Globus pallidus (tissue), 1 donor: ENCODE data around the gene RGPD5.
"Not testable (repeated sequence)": the region's sequence is repeated elsewhere in the genome, so short reads cannot be mapped to it uniquely, and the experiment has no call there.

Experiments used
- DNase-seq: peaks from one replicate; pipeline ENCODE4 v3.0.0-alpha.2; 2015; ENCODE audit warnings: low spot score

RGPD5 gene

DNA sequence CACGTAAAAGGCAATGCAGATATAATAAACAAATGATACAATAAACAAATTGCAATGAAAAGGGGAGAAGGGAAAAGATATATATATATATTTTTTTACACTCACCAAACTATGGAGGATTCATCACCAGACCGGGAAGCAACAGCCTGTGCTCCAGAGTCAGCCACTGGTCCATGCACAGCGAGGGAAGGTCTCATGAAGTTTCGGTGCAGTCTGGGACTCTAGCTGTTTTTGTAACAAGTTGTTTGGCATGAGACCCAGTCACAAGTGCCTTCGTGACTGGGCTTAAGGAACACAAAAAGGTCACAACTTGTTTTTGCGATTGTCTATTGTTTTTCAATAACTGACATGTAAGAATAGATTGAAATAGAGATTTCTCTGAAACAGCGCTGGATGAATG, 99.6 kb downstream of the RGPD5 start:
- not testable (repeated sequence) for DNase-seq

DNA sequence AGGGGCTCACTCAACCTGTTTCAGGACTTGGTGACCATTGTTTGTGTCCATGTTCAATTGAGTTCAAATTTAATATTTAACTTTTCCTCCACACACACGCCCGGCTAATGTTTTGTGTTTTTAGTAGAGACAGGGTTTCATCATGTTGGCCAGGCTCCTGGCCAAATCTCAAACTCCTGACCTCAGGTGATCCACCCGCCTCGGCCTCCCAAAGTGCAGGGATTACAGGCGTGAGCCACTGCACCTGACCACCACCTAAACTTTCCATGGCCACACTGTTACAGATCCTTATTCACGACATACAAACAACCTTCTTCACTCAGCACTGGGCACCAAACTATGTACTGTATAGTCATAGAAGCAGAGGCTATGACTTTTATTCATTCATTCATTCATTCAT, 100.0 kb downstream of the RGPD5 start:
- not testable (repeated sequence) for DNase-seq

DNA sequence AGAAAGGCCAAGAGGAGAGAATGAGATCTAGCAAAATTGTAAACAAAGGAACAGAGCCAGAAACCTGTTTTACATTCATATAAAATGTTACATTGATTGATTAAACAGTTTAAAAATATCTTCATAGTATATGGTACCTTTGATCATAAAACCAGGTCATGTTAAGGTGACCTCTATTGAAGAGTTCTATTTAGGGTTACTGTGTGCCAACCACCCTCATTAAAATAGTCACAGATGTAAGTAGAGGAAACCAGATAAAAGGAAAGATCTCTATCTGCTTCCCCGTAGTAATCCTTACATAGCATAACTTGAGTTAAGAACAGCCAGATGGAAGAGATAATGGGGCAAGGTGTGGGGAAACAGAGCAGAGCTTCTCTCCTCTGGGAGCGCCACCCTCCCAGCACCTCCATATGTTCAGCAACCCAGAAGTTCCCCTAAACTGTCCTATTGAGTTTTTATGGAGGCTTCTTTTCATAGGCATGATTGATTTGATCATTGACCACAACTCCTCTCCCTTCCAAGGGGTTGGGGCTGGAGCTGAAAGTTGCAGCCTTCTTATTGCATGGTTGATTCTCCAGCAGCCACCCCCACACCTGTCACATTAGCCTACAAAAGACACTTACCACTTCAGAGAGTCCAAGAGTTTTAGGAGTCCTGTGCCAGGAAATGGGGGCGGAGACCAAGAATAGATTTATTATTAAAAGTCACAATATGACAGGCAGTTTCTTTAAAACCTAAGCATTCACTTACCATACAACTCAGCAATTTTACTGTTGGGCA, 101.2 kb downstream of the RGPD5 start:
- not testable (repeated sequence) for DNase-seq

DNA sequence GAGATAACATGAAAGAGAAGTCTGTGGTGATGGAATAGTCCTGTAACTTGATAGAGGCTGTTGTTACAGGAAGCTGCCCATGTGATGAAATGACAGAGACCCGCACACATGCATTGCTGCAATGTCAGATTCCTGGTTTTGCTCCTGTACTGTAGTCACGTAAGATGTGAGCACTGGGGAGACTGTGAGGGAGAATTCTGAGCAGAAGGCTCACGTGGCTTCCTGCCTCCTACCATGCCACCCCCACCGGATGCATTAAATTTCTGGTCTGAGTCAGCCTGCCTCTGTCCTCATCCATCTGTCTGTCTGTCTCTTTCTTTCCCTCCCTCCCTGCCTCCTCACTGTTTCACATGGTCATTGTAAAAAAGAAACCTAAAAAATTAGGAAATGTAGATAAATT, 102.1 kb downstream of the RGPD5 start:
- not testable (repeated sequence) for DNase-seq

DNA sequence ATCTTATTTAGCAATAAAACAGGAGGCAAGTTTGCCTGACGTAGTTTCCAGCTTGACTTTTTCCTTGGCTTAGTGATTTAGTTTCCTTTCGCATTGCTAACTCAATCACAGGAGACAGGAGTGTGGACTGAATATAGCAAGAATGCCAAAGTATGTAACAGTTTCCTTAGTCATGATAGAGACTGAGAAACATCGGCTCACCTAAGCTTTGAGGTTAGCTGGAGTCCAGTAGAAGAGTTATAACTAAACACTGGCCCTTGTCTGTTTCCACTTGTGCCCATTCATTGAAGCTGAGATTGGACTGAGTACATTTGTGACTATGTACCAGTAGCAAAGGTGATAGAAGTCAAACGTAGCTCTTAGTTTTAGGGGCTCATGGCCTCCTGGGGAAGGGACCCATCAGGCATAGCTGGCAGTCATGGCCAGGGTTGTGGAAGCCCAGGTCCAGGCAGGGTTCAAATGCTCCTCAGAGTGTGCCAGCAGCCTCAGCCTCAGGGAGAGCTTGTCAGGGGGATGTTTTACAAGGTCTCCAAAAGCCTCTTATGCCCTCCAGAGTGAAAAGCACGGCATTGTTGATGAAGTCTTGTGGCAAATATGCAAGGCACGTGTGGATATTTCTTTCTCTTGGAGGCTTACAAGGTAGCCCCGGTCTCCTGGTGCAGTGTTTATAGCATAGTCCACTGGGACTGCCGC, 103.8 kb downstream of the RGPD5 start:
- not testable (repeated sequence) for DNase-seq

DNA sequence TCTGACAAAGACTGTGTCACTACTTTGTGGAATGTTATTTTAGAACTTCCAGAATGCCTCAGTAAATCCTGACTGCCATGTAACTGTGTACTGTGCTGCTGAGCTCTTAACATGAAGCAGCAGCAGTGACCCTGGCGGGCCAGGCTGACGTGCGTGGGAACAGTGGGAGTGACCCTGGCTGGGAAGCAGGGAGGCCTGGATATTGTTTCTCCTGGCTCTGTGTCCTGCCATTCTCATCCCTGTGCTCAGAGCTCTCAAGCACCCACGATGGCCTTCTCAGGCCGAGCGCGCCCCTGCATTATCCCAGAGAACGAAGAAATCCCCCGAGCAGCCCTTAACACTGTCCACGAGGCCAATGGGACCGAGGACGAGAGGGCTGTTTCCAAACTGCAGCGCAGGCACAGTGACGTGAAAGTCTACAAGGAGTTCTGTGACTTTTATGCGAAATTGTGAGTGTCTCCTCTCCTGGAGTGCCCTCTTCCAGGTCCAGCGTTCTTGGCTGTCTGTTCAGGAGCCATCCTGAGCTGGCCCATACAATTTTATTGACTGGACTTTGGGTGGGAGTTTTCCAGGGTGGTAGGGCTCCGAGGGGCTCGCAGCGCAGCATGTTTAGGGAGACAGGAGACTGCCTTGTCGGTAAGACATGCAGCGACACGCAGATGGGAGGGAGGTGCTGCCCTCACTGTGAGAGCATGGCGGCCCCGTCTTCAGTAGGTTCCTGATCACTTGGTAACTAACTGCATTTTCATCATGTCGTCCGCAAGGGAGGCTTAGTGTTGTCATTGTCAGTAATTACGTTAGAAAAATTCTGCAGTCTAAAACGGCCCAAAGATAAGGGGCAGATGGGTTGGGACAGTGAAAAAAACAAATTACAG, 104.6 kb downstream of the RGPD5 start, which contains the start of gene LIMS3:
Gene LIMS3 (plus strand): TSS at position 227 of the 875 bp plus-strand sequence. CDS start 41 bp downstream, at position 268.
- not testable (repeated sequence) for DNase-seq

DNA sequence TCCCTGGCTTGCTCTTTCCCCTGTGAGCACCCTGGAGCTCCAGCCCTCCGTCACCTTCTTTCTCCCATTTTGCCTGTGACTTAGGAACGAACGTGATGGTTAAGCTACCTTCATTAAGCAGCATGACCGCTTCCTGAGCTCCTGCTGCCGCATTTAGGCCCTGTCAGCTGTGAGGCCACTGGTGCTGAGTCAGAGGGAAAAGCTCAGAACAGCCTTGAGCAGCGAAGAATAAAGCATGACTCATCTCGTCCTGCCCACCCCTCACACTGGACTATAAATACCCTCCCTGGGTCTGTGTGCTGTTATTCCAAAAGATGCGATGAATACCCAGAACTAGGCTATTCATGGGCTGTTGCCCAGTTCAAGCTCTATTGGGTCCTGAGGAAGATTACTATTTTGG, 111.7 kb downstream of the RGPD5 start:
- not testable (repeated sequence) for DNase-seq
